ENCODE results near the gene TRAPPC11. TPM values are rescaled to one million over a fixed set of nuclear protein-coding genes. Genes with fewer than 3 reads are reported as not detected.

The TRAPPC11 gene
- total and polyA plus RNA-seq, 7 donors, result 11.4 to 58.2 (median 32.1) TPM

GRCh38 chr4:183732296-183732695 is 73.2 kb downstream of the TRAPPC11 start:
- TF ChIP-seq POLR2AphosphoS5 (IDR thresholded peaks at IDR 0.05), result no peak
- no peak for TF ChIP-seq POLR2A (IDR thresholded peaks at IDR 0.05)
- no peak for TF ChIP-seq CTCF (IDR thresholded peaks at IDR 0.05)
- TF ChIP-seq EP300 (IDR thresholded peaks at IDR 0.05), result no peak
- intact Hi-C loops (cut with DNase I), result no loop called here
- 92 to 94% methylated on average over 8 of the region's 8 CpGs for WGBS, 2 donors

GRCh38 chr4:183733181-183733580 is 74.1 kb downstream of the TRAPPC11 start:
- Histone ChIP-seq H3K27ac (no peak overlapping the region), H3K9me3 (no peaks in the 10 kb centered on the region), H3K36me3 (no peaks in the 10 kb centered on the region), H3K4me1 (no peaks in the 10 kb centered on the region), H3K27me3 (no peaks in the 10 kb centered on the region), H3K4me3 (no peak overlapping the region)
- intact Hi-C loops (cut with DNase I), result no loop called here
- 88 to 90% methylated on average over 11 of the region's 11 CpGs for WGBS, 2 donors
- no peak for DNase-seq
- no peak for TF ChIP-seq EP300 (IDR thresholded peaks at IDR 0.05)
- TF ChIP-seq POLR2A (IDR thresholded peaks at IDR 0.05), result no peak
- no peak for TF ChIP-seq POLR2AphosphoS5 (IDR thresholded peaks at IDR 0.05)
- no peak for TF ChIP-seq CTCF (IDR thresholded peaks at IDR 0.05)

More at GRCh38 chr4:183732296-183732695, 73.2 kb downstream of the TRAPPC11 start:
- Histone ChIP-seq H3K27ac (no peak overlapping the region), H3K27me3 (no peaks in the 10 kb centered on the region), H3K4me1 (no peaks in the 10 kb centered on the region), H3K4me3 (no peak overlapping the region), H3K36me3 (no peaks in the 10 kb centered on the region), H3K9me3 (no peaks in the 10 kb centered on the region)
- no peak for DNase-seq

- H3K27me3 ChIP-seq, result no peaks in the 10 kb centered on the region
- H3K4me1 ChIP-seq, result no peaks in the 10 kb centered on the region
- no peak overlapping the region for H3K4me3 ChIP-seq
- 76 to 81% methylated on average over 10 of the region's 10 CpGs for WGBS, 2 donors
- no peaks in the 10 kb centered on the region for H3K9me3 ChIP-seq
- no peaks in the 10 kb centered on the region for H3K36me3 ChIP-seq
- no peak for DNase-seq
- intact Hi-C loops (cut with DNase I), result no loop called here
- TF ChIP-seq POLR2AphosphoS5 (IDR thresholded peaks at IDR 0.05) (no peak), CTCF (IDR thresholded peaks at IDR 0.05) (no peak), EP300 (IDR thresholded peaks at IDR 0.05) (no peak), POLR2A (IDR thresholded peaks at IDR 0.05) (no peak)
- no peak overlapping the region for H3K27ac ChIP-seq
These were observed 79.1 kb downstream of the TRAPPC11 start for GRCh38 chr4:183738081-183738673.

GRCh38 chr4:183738961-183739360 is 79.9 kb downstream of the TRAPPC11 start:
- Histone ChIP-seq H3K4me1 (no peaks in the 10 kb centered on the region), H3K4me3 (no peak overlapping the region), H3K36me3 (no peaks in the 10 kb centered on the region), H3K27me3 (no peaks in the 10 kb centered on the region), H3K27ac (no peak overlapping the region), H3K9me3 (no peaks in the 10 kb centered on the region)
- intact Hi-C loops (cut with DNase I), result no loop called here
- TF ChIP-seq POLR2AphosphoS5 (IDR thresholded peaks at IDR 0.05) (no peak), EP300 (IDR thresholded peaks at IDR 0.05) (no peak), POLR2A (IDR thresholded peaks at IDR 0.05) (no peak), CTCF (IDR thresholded peaks at IDR 0.05) (no peak)
- 88 to 94% methylated on average over 4 of the region's 4 CpGs for WGBS, 2 donors
- no peak for DNase-seq
